Activated CD4-positive, alpha-beta T cell treated with anti-CD3 and anti-CD28 coated beads, Interleukin-2, amount 50 U/mL, for 4 hours (primary cell): ENCODE results near the gene TRMU.
A peak's percentile ranks its signal among the peaks of the same experiment; 100 is the strongest.

ENCODE experiments used
- DNase-seq, 2 experiments: peaks; one replicate each; pipeline ENCODE4 v3.0.0-alpha.2; 2020

The TRMU gene

DNA sequence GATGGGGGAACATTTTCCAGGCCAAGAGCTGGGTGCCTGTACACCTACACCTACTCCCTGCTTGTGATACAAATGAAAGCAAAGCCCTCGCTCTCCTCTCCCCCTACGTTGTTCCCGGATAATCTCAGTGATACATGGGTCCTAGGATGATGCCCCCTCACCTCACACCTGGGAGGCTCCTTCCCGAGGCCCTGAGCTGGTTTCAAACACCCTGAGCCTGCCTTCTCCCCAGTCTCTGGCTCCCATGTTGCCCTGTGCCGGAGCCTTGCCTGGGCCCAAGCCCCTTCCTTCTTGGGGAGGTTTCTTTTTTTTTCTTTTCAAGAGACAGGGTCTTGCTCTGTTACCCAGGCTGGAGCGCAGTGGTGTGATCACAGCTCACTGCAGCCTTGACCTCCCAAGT lies 23.3 kb downstream of the TRMU start:
- DNase-seq = no peak

DNA sequence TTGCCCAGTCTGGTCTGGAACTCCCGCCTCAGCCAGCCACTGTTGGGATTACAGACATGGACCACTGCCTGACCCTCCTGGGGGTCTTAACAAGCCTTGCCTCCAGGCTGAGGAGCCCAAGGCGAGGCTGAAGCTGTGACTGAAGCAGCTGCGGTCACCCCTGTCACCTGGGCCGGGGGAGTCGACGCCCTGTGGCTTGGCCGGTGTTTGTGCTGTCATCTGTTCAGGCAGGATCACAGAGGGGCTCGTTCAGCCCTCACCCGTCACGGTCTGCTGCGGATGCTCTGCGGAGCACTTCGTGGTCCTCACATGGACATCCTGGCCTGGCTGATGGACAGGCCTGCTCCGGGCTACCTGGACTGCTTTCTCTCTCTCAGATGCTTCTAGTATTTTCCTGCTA lies 23.8 kb downstream of the TRMU start:
- DNase-seq = no peak

DNA sequence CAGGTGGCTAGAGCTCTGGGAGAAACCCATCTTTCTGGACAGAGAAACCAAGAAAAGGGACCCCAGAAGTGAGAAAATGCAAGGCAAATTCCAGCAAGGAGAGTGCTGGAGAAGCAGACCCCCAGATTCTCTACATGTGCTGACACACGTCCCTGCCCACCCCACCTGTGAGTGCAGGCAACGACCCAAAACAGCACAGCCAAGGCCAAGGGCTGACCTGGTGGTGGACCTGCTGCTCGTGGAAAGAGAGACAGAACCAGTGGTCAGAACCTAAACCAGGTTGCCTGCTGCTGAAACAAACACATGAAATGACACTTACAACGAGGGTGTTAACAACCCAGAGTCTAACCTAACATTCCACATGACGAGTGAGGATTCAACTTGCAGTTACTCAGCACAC lies 24.6 kb downstream of the TRMU start:
- DNase-seq = no peak

DNA sequence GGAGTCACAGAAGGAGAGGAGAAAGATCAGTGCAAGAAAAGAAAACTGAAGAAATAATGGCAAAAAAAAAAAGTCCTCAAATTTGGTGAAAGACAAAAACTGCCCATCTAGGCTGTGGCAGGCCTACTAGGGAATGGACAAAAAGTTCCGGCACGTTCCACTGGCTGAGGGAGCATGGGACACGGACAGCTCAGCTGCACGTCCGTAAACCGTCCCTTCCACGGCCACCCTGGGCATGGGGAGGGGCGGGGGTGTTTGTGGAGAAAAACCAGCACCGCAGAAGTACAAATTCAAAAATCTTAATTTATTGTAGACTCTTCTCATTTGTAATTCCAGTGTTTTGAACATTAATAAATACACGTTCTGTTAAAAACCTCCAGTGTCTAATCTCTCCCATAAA lies 25.4 kb downstream of the TRMU start:
- no peak for DNase-seq

DNA sequence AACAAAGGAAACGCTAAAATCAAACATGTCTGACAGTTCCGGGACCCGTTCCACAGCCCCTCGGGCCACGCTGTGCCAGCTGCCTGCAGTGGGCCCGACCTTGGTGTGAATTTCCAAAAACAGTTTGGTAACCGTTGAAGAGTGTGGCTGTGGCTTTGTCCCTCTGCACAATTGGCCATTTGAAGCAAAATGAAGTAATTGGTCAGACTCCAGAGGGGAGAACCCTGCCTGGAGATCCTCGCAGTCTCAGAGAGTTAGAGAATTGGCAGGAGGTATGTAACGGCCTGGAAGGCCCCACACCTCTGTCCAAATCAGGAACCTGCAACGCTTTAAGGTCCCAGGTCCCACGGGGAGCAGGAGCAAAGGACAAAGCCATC lies 26.3 kb downstream of the TRMU start:
- no peak for DNase-seq

DNA sequence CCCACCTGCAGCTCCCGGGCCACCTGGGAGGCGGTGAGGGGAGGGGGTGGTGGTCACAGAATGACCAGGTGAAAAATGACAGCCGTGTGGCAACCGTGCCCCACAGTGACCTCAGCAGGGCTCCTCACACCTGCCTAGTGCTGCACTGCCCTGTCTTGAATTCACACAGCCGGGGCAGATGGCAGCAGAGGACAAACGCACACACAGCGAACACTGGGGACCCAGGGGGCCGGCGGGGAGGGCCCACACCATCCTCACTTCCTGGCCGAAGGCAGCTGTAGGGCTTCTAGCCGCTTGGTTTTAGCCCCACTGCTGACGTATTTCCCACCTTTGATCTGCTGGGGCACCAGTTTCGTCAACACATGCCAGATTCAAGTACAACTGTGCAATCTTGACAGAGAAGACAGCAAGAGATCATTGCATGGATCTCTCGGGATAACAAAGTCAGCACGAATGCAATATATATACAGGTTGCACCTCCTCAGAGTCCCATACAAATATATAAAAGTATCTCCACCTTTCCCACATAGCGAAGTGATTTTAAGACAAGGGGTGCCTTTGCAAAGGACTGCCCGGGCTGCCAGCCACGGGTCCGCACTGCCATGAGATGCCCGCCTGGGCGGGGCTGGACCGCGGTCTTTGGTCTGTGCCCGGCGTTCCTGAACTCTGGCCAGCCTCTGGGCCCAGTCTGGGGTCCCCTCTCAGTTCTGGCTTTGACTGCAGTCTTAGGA lies 26.9 kb downstream of the TRMU start:
- DNase-seq = no peak

DNA sequence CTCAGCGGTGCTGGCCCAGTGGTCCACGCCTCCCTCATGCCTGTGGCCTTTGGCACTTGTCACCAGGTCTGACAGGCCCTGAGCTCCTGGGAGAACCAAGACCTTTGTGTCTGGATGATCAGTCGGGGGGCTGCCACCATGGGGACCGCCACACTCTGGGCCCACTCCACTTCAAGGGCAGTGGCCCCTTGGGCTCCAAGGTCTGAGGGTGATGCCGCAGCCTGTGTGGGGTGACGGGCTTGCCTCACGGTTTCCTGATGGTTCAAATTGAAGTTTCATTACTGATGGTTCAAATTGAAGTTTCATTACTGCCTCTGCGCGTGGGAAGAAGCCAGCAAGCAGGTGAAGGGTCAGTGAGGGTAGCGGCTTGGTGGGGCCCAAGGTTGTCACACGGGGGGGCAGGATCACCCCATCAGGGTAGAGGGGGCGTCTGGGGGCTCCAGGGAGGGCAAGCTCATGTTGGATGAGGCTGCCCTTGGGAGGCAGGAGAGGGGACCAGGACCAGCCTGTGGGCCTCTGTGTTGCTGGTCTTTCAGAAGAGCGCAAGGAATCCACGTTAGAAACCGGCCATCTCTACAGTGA lies 27.5 kb downstream of the TRMU start:
- DNase-seq = no peak

DNA sequence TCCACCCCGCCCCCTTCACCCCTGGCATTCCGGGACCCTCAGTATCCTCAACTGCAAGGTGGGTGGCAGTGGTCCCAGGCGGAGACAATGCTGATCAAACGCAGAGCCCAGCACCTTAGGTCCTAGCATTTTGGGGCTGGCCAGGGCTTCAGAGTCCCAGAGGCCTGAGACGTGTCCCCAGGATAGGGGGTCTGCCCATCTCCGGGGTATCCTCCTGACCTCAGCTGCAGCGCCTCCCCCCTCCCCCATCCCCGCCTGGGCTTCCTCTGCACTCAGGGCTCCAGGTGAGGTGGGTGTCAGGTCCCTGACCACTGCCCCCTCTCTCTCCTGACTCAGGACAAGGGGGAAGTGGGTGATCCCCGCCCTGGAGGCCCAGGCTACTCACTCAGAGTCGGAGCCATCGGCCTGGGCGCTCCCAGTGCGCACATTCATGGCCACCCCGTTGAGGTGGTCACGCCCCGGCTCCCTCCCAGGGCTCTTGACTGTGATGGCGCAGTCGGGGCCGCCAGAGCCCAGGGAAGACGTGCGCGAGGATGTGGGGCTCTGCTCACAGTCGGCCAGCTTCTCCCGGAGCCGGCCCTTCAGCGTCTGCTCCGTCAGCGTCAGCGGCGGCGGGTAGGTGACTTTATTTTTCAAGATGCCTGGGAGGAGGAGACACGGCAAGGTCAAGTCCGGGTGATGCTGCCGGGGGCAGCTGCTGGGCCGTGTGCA lies 28.3 kb downstream of the TRMU start:
- no peak for DNase-seq

DNA sequence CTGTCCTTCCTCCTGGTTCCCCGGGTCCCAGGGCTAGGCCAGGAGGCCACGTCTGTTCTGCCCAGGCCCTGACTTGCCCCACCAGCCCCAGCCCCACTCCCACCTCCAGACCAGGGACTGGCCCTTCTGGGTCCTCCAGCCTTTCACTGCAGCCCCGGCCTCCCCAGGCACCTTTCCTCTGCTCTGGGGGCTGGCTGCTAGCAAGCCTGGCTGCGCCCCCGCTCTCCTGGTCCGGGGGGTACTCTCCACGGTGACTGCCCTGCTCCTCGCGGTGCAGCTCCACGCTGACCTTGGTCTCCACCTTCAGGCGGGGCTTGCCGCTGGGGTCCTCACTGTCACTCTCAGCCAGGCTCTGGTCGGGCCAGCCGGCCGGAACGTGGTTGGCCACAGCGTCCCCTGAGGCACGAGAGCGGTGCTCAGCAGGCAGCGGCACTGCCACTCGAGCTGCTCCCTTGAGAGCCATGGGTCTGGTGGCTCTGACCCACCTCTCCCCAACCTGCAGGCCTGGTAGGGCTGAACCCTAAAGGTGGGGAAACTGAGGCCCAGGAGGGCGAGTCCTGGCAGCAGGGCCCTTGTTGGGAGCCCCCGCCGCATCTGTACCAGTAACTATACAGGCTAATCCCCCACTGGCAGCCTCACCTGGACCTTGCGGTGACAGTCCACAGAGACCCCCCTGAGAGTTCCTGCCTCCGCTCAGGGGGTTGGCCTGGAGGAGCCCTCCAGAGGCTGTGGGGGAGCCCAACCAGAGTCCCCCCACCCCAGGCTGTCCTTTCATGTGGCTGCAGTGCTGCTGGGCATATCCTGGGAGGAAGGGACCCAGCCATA lies 29.0 kb downstream of the TRMU start:
- DNase-seq = no peak

DNA sequence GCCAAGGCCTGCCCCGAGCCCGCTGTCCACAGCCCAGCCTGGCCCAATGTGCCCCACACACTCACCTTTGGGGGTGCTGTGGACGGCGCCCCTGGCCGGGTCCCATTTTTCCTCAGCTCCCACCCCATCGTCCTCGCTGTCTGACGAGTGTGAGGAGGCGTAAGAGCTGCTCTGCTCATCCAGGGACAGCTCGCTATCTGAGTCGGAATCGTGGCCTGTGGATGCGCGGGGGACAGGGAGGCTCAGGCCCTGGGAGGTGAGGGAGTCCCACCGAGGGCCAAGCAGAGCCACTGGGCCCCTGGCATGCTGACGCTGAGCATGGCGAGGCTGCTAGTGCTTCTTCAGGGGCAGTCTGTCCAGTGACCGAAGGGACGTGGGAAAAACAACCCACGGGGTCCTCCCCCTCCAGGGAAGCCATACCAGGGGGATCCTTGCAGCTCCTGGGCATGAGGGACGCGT lies 29.7 kb downstream of the TRMU start:
- DNase-seq = no peak

DNA sequence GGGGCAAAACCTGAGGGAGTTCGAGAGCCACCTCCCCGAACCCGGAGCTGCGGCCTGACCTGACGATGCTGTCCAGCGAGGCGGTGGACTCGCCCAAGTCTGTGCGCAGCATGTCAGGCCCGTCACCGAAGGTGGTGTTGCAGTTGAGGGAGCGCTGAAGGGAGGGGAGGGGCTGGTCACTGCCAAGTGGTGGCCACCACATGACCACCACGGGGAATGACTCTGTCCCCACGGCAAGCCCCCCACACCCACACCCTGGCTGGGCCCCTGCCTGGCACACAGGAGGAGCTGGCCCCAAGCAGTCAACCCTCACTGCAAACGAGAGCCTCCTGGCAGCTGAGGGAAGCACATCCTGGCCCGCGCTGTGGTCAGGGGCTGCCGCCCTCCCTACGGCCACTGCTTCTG lies 30.8 kb downstream of the TRMU start:
- DNase-seq = no peak

DNA sequence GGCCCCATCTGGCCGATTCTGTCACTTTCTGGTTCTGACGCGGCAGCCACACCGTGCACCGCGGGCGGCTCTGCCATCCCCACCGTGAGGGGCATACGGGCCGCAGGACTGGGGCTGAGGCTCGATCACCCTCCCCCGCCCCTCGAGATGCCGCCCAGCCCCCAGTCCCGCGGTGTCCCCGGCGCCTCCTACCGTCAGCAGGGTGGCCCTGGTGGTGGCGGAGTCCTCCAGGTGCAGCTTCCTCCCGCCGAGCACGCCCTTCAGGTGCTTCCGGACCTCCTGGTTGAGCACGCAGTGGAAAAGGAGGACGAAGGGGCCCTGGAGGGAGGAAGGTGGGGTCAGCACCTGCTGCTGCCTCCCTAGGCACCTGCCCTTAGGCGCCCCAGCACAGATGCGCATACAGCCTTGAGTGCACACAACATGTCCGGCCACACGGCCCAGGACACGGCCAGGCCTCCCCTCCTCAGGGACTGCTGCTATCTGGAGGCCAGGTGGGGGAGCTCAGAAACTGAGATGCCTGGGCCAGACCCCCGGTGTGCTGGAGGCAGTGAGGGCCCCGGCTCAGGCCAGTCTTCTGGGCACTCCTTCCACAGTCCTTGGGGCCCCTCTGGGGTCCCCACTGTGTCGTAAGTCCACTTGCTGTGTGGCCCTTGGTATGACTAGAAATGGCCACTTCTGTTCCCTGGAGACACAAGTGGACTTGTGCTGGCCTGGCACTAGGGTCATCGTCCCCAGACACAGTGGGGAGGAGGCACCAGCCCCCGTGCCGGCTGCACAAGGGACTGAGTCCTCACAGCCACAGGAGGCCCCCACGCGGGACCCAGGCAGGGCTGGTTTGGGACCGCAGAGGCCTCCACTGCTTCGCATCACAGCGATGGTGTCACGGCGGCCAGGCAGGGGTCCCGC lies 31.5 kb downstream of the TRMU start:
- no peak for DNase-seq

DNA sequence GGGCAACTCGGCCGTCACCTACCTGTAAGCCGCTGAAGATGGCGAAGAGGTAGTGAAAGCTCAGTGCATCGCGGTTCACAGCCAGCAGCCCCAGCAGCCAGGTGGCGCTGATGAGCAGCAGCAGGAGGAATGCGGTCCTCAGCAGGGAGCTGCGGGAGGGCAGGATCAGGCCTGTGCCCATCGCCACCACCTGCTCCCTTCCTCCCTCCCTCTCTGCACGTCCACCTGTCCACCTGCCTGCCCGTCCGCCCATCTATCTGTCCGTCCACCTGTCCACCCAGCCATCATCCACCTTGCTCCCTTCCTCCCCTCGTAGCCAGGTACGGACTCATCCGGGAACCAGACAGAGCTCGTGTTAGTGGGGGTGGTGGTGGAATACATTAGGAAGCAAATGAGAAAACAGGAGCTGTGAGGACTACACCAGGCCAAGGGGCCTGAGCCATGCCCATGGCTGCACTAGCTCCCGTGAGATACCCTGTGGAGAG lies 32.2 kb downstream of the TRMU start:
- peak; percentile 58 to 62 for DNase-seq

DNA sequence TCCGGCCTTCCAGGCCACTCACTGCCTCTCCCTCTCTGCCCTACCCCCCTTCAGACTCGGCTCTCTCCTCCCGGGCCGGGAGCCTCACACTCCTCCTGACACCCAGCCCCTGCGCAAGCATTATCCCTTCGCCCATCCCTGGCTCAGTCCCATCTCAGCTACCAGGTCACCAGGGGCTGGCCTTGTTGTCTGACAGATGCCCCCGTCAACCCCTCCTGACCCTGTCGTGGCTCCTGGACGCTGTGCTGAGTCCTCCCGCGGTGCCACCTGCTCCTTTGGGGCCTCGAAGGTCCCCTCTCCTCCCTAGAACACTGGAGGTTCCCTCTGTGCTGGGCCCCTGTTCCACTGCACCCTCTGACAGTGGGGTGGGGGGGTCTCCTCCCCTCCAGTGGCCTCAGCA lies 32.9 kb downstream of the TRMU start:
- DNase-seq = no peak

DNA sequence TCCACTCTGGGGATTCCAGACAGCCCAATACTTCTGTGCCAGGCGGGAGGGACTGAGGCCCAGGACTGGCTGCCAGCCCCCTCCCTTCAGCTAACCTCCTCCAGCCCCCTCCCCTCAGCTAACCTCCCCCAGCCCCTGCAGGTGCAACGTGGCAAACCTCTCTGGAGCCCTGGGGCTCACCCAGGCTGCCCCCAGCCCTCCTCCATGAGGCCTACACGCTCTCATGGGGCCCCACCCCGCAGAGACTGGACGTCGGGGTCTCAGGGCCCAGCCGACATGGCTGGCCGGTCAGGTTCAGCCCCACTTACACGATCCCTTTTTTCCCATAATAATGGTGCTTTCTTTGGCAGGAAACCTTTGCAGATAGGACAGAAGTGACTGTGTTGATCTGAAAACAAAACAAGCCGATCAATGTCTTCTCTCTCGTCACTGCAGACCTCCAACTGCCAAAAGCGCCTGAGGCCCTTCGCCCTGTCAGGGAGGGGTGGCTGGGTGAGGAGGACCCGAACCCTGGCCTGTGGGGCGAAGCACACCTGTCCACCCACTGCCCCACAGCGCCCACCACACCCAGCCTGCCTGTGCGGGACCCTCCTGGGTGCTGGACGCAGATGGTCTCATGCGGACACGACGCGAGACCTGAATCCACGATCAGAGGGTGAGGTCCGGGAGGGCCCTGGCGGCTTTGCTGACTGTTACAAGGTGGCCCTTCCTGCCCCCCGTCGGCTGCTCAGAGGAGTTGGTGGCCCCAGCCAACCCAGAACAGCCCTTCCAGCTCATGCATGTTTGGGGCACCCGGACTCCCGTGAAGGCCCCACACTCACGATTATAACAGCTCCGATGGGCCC lies 33.6 kb downstream of the TRMU start:
- DNase-seq = no peak

DNA sequence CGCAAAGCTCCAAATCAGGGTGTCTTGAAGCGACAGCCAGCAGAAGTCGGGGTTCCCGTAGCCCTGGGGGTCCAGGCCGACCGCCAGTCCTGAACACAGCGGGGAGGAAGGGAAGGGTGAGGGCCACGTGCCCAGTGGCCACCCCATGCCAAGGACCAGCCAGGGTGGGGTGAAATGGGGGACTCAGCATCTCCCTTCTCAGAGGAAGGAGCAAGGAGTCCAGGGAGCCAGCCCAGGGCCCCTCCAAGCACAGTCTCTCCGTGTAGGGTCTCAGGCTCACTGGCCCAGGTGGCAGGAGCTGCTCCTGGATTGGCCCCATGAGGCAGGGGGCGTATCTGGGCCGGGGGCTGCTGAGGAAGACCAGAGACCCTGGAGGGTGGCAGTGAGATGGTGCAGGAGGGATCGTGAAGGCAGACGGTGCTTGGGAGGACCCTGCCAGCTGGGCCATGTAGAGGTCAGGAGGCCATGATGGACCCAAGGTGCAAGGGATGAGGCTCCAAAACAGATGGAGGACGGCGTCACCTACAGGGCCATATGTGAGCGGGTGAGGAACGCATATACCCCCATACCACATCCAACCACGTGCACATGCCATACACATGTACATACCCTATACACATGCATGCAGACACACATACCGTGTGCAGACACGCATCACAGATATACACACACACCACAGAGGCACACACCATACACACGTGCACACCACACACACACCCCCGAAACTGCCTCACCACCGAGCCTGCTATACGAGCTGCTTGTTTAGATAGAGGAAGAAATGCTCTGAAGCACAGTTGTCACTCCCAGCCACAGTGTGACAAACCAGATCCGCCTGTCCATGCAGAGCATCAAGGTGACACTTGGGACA lies 34.4 kb downstream of the TRMU start:
- DNase-seq = no peak

DNA sequence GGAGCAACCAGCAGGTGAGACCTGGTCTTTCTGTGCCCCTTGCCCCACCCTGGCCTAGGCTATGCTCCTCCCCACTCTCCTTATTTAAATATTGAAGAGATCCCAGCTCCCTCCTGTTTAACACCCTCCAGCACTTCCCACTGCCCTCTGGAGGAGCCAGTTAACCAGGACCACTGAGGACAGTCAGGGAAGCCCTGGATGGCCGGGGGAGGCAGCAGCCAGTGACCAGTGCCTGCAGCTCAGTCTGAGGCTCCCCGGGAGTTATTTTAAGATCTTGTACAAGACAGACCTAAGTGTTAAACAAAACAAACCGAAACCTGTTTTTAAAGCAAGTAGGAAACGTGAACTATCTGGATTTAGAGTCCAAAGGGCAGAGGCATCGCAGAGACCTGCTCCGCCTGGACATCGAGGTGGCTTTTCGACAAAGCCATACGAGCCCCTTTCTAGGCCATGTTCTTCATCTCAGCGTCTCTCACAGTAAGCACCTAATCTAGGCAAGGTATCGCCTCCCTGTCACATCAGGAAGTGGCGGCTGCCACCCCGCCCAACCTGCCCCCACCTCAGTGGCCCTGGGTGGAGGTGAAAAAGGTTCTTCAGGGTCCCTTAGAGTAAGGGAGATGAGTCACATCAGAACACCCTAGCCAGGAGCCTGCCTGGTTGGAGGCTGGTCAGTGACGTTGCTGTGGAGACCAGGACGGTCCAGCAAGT lies 35.2 kb downstream of the TRMU start:
- no peak for DNase-seq

DNA sequence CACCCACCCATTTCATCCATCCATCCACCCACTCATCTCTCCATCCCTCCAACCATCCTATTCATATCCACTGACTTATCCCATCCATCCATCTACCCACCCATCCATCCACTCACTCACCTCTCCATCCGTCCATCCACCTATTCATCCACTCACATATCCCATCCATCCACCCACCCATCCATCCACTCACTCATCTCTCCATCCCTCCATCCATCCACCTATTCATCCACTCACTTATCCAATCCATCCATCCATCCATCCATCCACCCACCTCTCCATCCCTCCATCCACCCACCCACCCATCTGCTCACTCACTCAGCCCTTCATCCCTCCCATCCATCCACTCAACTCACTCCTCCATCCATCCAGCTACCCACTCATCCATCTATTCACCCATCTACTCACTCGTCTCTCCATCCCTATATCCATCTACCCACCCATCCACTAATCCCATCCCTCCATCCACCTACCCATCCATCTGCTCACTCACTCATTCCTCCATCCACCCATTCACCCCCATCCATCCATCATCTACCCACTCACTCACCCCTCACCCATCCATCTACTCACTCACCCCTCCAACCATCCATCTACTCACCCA lies 36.2 kb downstream of the TRMU start:
- DNase-seq = no peak

DNA sequence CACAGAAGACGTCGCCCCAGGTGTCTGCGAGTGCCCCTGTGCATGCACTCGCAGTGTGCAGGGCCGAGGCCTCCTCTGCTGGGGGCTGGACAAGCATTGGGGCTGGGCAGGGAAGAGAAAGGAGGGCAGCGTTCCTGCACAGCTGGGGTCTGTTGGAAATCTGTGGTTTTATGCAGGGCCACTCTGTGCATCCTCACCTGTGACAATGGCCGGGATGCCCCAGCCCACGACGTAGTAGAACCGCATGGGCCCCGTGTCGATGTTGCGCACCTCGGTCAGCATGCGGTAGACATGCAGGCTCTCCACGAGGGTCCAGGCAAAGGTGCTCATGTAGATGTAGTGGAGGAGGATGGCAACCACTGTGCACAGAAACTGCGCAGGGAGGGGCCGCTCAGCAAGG lies 37.2 kb downstream of the TRMU start:
- no peak for DNase-seq
